ENCODE measurements around the gene NFIX.
A peak's percentile ranks its signal among the peaks of the same experiment; 100 is the strongest.

NFIX gene

DNA sequence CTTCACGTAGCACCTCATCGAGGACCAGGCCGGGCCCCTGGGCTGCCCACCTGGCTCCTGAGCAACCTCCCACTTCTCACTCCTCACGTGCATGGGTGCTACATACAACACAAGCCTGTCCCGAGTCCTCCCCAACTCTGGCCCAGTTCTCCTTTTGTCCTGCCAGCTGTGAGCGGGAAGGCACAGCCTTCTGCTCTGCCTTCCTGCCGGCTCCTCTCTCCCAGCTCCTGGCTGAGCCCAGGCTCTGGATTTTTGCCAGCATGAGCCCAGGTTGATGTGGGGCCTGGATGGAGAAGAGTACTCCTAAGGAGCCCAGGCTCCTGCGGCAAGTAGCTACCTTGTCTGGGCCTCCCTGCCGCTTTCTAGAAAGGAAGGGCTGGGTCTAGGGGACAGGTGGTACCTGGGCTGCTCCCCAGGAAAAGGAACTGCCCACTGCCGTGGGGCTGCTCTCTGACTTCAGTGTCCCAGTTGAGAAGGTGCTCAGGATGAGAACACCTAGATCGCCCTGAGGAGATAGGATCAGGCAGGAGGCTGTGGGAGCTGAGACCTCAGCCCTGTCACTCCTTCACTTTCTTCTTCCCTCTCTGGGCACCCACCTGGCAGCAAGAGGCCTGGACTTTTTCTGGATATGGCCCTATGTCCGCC lies 83.7 kb downstream of the NFIX start:
- no peak for DNase-seq

DNA sequence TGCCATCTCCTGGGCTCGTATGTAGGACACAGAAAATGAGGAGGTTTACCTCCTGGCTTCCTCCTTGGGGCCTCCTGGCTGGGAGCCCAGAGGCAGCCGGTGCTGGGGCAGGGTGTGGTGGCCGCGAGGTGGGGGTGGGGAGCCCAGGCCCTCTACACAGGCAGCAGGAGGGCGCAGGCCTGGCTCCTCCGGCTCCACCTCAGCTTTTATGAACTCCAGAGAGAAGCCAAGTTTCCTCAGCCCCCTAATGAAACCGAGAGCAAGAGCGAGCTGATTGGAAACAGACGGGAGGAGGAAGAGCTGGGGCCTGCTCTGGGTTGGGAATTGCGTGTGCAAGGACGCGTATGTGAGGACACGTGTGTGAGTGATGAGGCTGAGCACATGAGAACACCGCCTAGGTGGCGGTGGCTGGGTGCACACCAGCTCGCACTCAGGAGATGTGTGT lies 84.3 kb downstream of the NFIX start:
- no peak for DNase-seq

DNA sequence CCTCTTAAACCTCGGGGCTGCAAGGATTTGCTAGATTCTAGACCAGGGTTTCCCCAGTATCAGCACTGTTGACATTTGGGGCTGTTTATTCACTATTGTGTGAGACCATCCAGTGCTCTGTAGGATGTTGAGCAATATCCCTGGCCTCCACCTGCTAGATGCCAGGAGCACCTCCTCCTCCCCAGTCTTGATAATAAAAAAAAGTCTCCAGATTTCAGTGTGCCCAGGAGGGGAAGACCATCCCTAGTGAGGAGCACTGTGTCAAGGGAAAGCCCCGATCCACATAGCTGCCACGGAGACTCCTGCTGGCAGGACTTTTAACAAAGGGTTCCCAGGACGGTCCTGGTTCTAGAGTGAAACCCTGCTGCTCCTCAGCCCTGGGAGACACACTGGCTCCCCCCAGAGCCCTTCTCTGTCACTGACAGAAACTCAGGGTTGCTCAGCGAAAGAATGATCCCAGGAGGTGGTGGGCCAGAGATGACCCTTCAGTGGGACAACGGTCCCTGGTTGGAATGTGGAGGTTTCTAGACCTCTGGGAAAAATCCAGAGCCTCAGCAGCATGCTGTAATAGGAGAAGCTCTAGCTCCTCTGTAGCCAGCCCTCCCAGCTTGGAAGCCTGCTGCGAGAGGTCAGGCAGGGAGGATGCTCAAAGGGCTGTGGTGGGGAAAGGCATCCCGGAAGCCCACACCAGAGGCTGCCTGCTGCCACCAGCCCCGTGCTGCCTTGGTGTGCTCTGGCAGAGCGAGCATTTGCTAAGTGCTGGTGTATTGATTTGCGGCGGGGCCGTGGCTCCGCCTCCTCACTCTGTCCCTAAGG lies 87.1 kb downstream of the NFIX start:
- no peak for DNase-seq

DNA sequence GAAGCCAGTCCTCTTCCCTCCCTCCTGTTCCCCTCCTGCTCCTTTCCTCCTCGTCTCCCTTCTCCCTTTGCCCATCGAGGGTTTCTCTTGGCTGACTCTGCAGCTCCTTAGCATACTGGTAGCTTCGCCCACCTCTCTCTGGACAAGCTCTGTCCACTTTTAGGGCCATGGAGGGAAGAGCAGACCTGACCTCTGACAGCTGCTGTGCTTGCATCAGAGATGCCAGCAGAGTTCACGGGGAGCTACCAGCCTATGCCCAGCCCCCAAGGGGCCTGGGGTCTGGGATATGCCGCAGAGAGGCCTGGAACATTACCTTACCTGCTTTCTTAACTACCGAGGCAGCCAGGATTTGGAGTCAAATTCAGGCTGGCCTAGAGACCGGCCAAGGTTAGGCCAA lies 87.7 kb downstream of the NFIX start:
- no peak for DNase-seq

DNA sequence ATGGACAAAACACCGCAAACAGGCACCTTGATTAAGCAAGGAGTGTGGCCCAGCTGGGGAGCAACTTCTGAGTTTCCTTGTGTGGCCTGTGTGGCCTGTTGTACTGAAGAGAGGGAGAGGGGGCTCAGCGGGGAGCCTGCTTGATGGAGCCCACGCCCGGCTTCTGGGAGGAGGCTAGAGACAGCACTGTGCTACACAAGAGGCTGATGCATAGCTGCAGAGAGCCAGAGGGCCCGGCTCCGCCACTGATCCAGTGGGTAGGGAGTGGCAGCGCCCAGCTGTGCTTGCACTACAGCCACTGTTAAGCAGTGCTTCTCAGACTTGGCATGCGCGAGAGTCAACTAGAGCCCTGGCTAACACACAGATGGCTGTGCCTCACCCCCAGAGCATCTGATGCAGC lies 88.4 kb downstream of the NFIX start:
- DNase-seq = no peak

DNA sequence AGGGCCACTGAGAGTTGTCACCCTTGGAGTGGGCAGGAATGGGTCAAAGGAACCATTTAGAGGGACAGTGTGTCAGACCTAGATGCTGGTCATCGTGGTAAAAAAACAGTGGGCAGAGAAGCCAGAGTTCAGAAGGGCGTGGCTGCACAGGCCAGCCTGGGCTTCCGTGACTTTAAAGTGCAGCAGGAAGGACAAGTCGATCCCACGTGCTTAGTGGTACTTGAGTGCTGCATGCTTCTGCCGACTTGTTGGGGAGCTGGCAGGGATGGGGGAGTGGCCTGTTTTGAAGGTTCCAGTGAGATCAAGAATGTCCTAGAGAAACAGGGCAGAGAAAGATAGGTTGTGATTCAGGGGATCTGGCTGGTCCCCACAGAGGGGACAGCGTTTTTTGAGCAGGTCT lies 90.4 kb downstream of the NFIX start:
- no peak for DNase-seq

DNA sequence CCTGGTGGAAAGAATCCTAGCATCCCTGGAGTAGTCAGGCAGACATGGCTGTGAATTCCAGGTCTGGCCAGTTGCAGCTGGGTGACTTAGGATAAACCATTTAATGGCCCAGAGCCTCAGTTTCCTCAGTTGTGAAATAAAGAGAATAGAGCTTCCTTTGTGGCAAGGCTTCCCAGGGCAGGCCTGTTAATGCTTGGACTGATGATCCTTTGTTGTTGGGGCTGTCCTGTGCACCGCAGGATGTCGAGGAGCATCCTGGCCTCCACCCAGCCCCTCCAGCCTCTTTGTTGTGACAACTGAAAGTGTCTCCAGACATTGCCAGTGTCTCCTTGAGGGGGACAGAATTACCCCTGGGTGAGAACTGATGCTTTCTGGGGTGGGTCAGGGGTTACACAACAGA lies 91.1 kb downstream of the NFIX start:
- no peak for DNase-seq

DNA sequence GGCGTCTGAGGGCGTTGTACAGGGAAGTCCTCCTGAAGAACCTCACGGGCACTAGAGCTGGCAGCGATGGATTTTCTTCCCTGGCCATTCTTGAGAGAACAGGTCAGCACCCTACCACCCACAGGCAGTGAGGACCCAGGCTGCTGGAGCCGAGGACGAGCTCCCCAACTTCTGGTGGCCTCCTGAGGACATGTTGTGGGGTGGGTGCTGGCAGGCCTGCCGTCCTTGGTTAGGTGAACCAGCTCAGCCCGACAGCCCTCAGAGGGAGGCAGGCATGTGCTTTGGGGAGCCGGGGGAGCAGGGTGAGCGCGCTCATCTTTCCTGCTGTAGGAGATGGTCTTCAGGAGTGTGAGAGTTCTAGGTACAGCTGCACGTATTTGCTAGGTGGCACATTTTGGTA lies 92.0 kb downstream of the NFIX start:
- no peak for DNase-seq

DNA sequence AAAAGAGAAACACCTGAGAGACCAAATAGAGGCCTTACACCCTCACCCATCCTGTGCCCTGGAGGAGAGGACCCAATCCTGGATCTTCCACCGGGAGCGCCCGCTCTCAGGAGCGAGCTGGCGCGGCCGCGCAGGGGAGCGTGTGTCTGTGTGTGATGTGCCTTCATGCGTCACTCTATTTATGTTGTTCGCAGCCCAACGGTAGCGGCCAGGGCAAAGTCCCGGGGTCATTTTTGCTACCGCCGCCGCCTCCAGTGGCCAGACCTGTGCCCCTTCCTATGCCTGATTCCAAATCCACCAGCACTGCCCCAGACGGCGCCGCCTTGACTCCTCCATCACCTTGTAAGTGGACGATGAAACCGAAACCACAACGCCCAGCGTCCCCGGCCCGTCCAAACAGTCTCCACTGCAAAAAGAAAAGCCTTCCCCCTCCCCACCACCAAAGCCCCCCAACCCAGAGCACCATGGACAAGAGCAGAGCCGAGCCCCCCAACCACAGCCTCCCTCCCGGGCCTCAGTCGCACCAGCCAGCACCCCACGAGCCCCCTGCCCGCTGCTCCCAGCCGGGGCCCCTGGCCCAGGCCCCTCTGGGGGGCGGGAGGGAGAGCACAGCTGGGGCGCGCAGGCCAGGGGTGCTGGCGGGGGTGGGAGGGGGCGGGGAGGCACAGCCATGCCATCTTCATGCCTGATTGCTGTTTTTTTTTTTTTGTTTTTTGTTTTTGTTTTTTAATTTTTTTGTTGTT lies 92.7 kb downstream of the NFIX start:
- DNase-seq = no peak

DNA sequence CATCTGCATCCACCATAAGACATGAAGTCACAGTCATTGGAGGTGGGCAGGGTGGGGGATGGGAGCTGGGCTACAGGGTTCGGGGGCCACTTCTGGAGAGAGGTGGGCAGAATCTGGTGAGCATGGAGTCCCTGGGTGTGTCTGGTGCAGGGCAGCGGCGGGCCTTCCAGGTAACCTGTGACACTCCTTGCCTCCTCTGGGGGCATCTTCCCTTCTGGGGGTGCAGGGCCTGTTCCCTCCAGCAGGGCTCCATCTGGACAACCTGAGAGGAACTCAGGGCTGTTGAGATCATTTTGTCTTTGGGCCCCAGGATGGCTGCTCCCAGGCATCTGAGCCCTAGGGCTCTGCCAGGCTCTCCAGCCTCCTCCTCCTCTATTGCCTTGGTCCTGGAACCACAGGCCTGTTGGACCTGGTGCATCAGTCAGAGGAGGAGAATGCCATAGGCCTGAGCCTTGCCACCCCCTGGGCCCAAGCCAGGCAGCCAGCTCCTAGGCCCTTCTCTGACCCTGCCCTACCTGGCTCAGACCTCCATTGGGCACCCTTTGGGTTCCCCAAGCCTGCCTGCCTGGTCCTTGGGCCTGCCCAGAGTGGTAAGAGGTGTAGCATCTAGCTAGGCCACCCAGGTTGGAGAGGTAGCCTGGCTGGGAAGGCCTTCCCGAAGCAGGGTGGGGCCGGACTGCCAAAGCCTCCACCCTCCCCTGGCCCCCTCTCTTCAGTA lies 94.0 kb downstream of the NFIX start:
- DNase-seq = no peak

DNA sequence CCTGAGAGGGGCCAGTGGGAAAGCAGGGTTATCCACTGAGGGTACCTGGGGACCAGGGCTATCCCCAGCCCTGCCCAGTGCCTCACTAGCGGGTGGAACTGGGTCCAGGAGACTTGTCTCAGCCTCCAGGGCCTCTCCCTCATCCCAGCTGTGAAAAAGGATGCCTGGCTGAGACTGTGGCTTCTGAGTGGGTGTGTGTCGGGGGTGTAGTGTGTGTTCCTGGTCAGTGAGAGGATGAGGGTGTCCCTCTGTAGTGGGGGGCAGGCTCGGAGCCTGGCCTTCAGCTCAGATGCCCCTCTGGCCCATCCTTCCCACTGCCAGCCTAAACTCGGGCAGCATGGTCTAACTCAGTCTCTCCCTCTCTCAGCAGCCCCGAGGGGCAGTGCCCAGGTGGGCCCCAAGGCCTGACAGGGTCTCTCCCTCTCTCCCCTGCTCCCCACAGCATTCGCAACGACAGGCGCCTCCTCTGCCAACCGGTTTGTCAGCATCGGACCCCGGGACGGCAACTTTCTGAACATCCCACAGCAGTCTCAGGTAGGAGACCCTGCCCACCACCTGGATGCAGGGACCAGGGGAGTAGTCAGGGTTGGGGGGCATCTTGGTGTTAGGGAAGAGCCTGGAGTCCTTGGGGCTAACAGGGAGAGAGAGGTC lies 94.7 kb downstream of the NFIX start:
- DNase-seq = no peak

DNA sequence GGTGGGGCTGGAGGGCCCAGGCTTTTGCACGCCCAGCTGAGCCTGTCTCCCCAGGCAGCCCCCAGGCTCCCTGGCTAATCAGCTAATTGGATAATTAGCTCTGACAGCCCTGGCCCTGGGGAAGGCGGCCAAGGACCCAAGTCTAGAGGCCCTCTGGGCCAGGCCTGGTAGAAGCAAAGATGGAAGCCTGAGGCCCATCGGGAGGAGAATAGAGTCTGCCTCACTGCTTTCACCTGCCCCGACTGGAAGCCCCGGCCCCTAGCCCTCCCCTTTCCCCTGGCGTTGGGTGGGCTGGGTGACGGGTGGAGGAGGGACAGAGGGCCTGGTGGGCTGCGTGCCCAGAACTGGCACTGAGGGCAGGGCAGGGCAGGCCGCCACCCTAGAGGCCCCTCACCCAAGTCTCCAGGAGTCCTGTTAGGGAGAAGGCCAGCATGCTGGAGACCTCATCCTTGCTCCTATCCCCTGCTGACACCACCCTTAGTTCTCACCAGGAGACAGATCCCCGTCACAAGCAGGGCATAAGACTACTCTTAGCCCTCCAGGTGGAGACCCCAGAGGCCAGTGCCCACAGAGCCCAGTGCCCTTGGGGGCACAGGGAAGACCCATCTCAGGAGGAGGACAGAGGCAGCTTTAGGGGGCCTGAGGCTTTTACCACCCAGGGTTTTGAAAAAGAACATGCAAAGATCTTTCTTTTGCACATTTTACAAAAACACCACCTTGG lies 95.4 kb downstream of the NFIX start:
- DNase-seq = no peak

DNA sequence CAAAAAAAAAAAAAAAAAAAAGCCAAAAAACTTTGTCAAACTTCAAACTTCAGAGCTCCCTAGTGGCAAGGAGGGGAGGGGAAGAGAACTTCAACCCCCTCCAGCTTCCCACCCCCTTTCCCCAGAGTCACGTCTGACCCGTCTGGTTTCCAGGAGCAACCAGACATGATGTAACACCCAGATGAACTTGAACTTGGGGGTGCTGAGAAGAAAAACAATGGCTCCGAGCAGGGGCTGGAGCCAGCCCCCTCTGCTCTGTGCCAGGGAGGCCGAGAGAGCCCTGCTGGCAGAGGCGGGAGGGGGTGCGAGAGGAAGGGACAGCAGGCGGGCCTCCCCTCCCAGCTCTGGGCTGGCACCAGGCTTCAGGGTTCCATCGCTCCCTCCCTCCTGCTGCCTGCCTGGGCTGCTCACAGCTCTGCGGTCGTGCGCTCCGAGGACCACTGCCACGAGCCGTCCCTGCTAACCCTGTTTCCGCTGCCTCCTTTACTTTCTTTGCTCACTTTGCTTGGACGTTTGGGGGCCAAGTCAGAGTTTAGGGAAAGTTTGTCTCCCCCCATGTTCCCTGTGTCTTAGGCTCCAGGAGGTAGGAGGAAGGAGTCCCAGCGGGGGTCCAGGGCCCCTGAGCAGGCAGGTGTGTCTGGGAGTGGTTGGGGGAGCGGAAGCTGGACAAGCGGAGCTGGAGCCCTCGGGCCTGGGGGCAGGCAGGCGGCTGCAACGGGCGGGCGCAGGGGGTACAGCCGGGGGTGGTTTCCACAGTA lies 96.3 kb downstream of the NFIX start:
- no peak for DNase-seq

DNA sequence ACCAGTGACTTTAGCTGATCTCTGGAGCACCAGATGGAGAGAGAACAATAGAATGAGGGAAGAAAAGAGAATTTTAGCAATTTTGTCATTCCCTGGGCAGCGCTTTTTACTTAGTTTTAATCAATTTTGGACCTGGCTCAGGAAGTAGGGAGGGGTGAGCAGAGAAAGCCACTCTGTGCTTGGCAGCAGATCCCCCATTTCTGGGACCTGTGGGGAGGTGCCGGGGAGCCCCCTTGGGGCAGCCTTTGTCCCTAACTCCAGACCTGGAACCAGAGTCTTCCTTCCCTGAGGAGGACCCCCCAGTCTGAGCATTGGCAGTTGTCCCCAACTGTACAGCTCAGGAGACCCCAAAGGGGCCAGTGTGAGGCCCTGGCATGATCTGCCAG lies 96.9 kb downstream of the NFIX start:
- DNase-seq = no peak

DNA sequence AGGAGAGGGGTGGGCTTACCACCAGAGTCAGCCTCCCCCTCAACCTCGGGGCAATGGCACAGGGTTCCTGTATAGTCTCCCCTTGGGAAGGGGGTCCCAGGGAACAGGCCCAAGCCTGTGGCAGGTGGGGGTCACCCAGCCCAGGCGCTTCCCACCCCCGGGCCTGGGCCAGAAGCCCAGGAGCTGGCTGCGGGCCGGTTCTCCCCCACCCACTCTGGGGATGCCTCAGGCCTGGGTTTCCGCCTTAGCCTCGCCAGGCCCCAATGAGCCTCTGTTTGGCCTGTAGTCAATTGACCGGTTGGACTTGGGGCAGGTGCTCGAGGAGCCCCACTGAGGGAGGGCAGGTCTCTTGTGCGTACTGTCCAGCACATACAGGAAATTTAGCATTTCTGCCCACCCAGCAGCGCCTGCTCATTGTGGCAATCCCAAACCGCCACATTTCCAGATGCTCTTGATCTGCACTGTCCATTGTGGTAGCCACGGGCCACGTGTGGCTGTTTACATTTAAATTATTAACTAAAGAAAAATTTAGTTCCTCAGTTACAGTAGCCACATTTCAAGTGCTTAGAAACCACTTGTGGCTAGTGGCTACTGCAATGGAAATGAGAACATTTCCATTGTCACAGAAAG lies 97.4 kb downstream of the NFIX start:
- DNase-seq = no peak

DNA sequence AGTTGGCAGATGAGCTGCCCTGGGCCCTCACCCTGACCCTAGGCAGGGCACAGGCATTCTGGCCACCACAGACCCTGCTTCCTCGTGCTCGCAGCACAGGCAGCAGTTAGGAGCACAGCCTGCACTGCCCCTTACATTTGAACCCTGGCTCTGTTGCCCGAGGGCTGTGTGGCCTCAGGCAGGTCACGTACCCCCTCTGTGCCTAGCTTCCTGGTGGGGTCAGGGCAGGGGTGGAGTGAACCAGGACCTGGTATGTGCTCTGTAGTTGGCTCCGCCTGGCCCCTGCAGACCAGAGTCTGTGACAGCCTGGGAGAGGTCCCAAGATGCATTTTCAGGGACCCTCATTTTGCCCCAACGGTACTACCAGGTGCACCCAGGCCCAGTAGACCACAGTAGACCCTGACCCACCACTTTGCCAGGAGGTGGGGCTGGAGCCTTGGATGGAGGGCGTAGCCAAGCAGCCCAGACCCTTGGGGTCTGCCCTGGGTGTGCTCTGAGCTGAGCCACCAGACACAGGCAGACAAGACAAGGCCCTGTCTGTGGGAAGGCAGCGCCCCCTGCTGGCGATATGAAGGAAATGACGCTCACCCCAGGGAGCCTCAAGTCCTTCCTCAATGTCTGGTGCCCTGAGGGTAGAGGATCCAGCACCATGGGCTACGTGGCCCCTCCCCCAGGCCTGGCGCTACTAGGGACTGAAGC lies 98.3 kb downstream of the NFIX start:
- peak; percentile 44 to 76 (median 67) for DNase-seq

DNA sequence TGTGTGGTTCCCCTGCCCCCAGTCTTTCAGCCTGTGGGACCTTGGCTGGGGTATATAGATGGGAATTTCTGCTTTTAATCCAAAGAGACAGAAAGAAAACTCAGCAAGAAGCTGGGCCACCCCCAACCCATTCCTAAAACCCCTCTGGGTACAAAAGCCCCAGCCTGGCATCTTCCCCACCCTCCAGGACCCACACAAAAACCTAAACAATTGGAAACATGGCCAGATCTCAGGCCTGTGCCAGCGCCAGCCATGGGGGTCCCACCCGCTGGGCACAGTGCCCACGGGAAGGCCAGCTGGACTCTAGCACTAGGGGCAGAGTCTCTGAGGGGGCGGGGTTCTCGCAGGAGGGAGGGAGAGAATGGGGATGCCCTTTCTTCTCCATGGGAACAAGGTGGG lies 98.8 kb downstream of the NFIX start:
- no peak for DNase-seq

DNA sequence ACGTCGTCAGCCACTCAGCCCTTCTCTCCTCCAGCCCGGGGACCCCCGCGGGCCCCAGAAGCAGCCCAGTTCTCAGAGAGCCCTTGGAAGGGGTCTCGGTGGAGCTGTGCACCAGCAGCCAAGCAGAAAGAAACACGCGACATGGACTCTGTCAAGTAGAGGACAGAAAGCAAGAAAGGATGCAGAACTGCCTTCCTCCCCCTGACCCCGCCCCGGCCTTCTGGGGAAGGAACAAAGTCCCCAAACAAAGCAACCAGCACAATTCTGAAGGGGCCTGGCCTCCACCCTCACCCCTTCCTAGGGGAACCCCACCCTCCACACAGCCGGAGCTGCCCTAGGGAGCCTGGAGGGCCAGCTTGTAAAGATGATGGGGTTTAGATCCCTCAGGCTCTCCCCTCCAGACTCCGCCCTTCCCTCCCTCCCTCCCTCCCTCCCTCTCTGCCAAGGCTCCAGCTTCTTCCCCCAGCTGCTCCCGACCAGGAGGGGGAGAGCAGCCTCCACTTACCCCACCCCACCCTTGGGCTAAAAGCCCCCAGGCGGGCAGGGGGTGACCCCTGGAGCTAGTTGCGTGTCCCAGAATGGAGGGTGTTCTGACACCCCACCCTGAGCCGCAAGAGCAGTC lies 99.6 kb downstream of the NFIX start:
- no peak for DNase-seq

DNA sequence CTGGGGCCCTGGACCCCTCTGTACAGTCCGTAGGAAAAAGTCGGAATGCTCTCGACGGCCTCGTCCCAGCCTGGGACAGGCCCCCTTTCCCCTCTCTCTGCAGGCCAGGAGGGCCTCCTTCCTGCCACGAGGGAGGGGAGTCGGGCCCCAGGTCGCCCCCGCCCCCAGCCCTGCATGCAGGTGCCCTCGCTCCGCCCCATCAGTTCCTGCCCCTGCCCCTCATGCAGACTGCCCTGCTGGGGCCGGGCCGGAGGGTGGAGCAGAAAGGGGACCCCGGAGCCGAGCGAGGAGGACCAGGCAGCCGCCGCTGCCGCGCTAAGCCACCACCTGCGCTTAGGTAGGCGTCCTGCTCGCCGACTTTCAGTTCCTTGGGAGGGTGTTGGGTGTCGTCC lies 100.1 kb downstream of the NFIX start:
- no peak for DNase-seq
